K562 (cell line): Measurements from ENCODE around the gene PHETA1. TPM values are rescaled to one million over a fixed set of nuclear protein-coding genes. Genes with fewer than 3 reads are reported as not detected.

Experiments used
- C11orf30 ChIP-seq: fragments of 450-650 bp; IDR thresholded peaks from 2 replicates; pipeline ENCODE4 v1.6.1; 2016; ENCODE audit warnings: low read depth, mild to moderate bottlenecking
- CCAR2 ChIP-seq: fragments of 200-400 bp; formaldehyde crosslinking; IDR thresholded peaks from 2 replicates; pipeline ENCODE4 v1.6.1; 2017; ENCODE audit warnings: mild to moderate bottlenecking, low read depth, low read length
- CHD2 ChIP-seq: IDR thresholded peaks from 2 replicates; pipeline ENCODE4 v1.6.1; 2011; ENCODE audit warnings: low read depth, low read length
- GATAD2A ChIP-seq: fragments of 450-650 bp; IDR thresholded peaks from 2 replicates; pipeline ENCODE4 v1.6.1; 2017
- HES1 ChIP-seq: fragments of 450-650 bp; IDR thresholded peaks from 2 replicates; pipeline ENCODE4 v1.6.1; 2016; ENCODE audit warnings: low read depth, mild to moderate bottlenecking, moderate library complexity
- KHSRP ChIP-seq: fragments of 450-650 bp; IDR thresholded peaks from 2 replicates; pipeline ENCODE4 v1.6.1; 2017
- KLF10 ChIP-seq: fragments of 250-450 bp; sonication (Bioruptor Pico); IDR thresholded peaks from 2 replicates; pipeline ENCODE4 v1.6.1; 2021; ENCODE audit warnings: matching md5 sums
- MBD2 ChIP-seq: sonication (generic); IDR thresholded peaks from 2 replicates; pipeline ENCODE4 v1.6.1; 2016; ENCODE audit warnings: low read depth, borderline replicate concordance
- MLLT1 ChIP-seq, 2 experiments: fragments of 450-650 bp; IDR thresholded peaks; 2 replicates each; pipeline ENCODE4 v1.6.1; 2016
- MNT ChIP-seq, 2 experiments: fragments of 450-650 bp; conservative IDR thresholded peaks; 2 replicates each; pipeline ENCODE4 v1.6.1; 2017; ENCODE audit warnings: mild to moderate bottlenecking in 2 of 2, moderate library complexity in 2 of 2
- NCOA1 ChIP-seq: fragments of 450-650 bp; IDR thresholded peaks from 2 replicates; pipeline ENCODE4 v1.6.1; 2016; ENCODE audit warnings: low read depth
- NCOA2 ChIP-seq, 2 experiments: fragments of 450-650 bp; IDR thresholded peaks; 2 replicates each; pipeline ENCODE4 v1.6.1; 2018; ENCODE audit warnings: mild to moderate bottlenecking in 2 of 2, moderate library complexity in 1 of 2; ENCODE audit not compliant: partially characterized antibody in 2 of 2
- PCBP2 ChIP-seq: fragments of 200-400 bp; formaldehyde crosslinking; IDR thresholded peaks from 2 replicates; pipeline ENCODE4 v1.6.1; 2018; ENCODE audit warnings: low read length, low read depth, mild to moderate bottlenecking, moderate library complexity; ENCODE audit not compliant: poor library complexity, severe bottlenecking
- PKNOX1 ChIP-seq: fragments of 450-650 bp; IDR thresholded peaks from 2 replicates; pipeline ENCODE4 v1.6.1; 2016
- PURB ChIP-seq: sonication (generic); formaldehyde crosslinking; IDR thresholded peaks from 2 replicates; pipeline ENCODE4 v1.9.0; 2021; ENCODE audit warnings: low read depth, mild to moderate bottlenecking, missing genetic modification reagents
- SMARCC2 ChIP-seq: fragments of 450-650 bp; IDR thresholded peaks from 2 replicates; pipeline ENCODE4 v1.6.1; 2017; ENCODE audit warnings: antibody characterized with exemption, moderate library complexity, mild to moderate bottlenecking, low read depth
- SP1 ChIP-seq: sonication (generic); formaldehyde crosslinking; IDR thresholded peaks from 2 replicates; pipeline ENCODE4 v1.8.1; 2022; ENCODE audit warnings: mild to moderate bottlenecking, missing genetic modification reagents
- THRAP3 ChIP-seq: fragments of 450-650 bp; IDR thresholded peaks from 2 replicates; pipeline ENCODE4 v1.6.1; 2016; ENCODE audit warnings: mild to moderate bottlenecking, inconsistent platforms, borderline replicate concordance
- ZNF324 ChIP-seq: fragments of 250-450 bp; sonication (Bioruptor Pico); IDR thresholded peaks from 2 replicates; pipeline ENCODE4 v1.4.0; 2020; ENCODE audit warnings: mild to moderate bottlenecking
- ZNF780A ChIP-seq: fragments of 250-450 bp; sonication (Bioruptor Pico); IDR thresholded peaks from 2 replicates; pipeline ENCODE4 v1.5.0; 2021; ENCODE audit warnings: mild to moderate bottlenecking
- ZNF79 ChIP-seq: fragments of 250-450 bp; sonication (Bioruptor Pico); IDR thresholded peaks from 2 replicates; pipeline ENCODE4 v1.4.0; 2020; ENCODE audit warnings: low read depth, mild to moderate bottlenecking, moderate library complexity
- polyA plus RNA-seq, 8 experiments: library from polyadenylated mRNA; depleted of rRNA in 4 of 8; stranded (reverse) in 5 of 8; unstranded in 3 of 8; fragments of >200 nt; fragmentation: Nextera tagmentation in 2 of 8; fragmentation: Illumina TruSeq in 1 of 8; extraction: Ambion mirVana in 2 of 8; extraction: Trizol in 1 of 8; gene quantifications; 2 replicates each; pipeline versions ENCODE4 v1.2.1 to v1.2.3, GENCODE V29; 2011 to 2014; ENCODE audit warnings: inconsistent platforms in 1 of 8, missing spikeins in 1 of 8
- total RNA-seq, 7 experiments: library from RNA; depleted of rRNA in 6 of 7; stranded (reverse); fragments of >200 nt in 6 of 7; fragmentation: Illumina TruSeq in 2 of 7; extraction: Trizol in 2 of 7; gene quantifications; 2 replicates each; pipeline versions ENCODE4 v1.2.1 to v1.2.3, GENCODE V29; 2011 to 2021; ENCODE audit warnings: low replicate concordance in 1 of 7
- TF ChIP-seq, protein P1 (sequence below): sonication (generic); IDR thresholded peaks from 2 replicates; pipeline ENCODE4 v1.6.1; 2016

The PHETA1 gene
- total and polyA plus RNA-seq, 9 of the 15 experiments (the other 6 are each of a cell fraction or from before 2014, with no cell fraction given): 0.03 to 12.4 (median 3.0) TPM

DNA sequence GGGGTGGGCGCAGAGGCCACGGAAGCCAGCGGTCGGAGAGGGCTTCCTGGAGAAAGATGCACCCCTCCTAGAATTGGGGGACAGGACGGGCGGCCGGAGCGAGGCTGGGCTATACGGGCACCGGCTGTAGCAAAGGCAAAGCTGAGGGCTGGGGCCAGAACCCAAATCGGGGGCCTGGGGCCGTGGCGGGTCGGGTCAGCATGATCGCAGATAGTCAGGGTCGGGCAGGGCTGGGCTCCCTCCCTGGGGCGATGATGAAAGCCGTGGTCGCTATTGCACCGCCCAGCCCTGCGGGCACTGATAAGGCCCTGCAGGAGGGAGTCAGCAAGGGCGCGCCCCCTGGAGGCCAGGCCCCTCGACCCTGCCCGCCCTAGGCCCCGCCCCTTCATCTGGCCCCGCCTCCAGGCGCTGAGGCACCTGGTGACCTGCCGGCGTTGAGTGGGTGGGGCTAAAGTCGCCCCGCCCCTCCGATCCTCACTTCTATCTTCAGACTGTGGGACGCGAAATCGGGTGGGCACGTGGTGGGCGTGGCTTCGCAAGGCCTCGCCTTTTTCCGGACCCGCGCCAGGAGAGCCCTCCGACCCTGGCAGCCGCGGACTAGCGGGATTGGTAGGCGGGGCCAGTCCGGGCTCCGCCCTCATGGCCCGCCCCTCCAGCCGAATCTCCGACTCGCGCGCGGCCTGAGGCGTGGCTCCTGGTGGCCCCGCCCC, 36.4 kb upstream of the PHETA1 start (continued):
- no peak for TF ChIP-seq KHSRP
- peak; percentile 54; the same call in 1 of the 2 replicates for TF ChIP-seq NCOA1
- 0 out of 2 replicates have a peak, but pooled peaks have one; percentile 21 for TF ChIP-seq HES1
- no peak for TF ChIP-seq PURB (CRISPR knock-in tag)
- peak; percentile 14; the same call in 1 of the 2 replicates for TF ChIP-seq GATAD2A
- TF ChIP-seq SP1 (CRISPR knock-in tag): peak; percentile 99
- 0 out of 2 replicates have a peak, but pooled peaks have one; percentile 50 for TF ChIP-seq SMARCC2
- no peak for TF ChIP-seq ZNF780A (CRISPR knock-in tag)
- TF ChIP-seq PKNOX1: peak; percentile 48; the same call in 1 of the 2 replicates
- TF ChIP-seq, protein P1, sequence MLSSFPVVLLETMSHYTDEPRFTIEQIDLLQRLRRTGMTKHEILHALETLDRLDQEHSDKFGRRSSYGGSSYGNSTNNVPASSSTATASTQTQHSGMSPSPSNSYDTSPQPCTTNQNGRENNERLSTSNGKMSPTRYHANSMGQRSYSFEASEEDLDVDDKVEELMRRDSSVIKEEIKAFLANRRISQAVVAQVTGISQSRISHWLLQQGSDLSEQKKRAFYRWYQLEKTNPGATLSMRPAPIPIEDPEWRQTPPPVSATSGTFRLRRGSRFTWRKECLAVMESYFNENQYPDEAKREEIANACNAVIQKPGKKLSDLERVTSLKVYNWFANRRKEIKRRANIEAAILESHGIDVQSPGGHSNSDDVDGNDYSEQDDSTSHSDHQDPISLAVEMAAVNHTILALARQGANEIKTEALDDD: no peak
- no peak for TF ChIP-seq C11orf30
- 0 out of 2 replicates have a peak, but pooled peaks have one; percentile 36 for TF ChIP-seq ZNF324 (CRISPR knock-in tag)
- TF ChIP-seq KLF10 (CRISPR knock-in tag): no peak
- TF ChIP-seq CCAR2: no peak
- no peak for TF ChIP-seq NCOA2 (IDR thresholded peaks at IDR 0.05; ENCODE audit: partially characterized antibody in 2 of 2)
- TF ChIP-seq CHD2: 0 out of 2 replicates have a peak, but pooled peaks have one; percentile 1
- no peak; a peak in 1 of 4 replicates for TF ChIP-seq MLLT1 (IDR thresholded peaks at IDR 0.05)
- no peak for TF ChIP-seq THRAP3
- peak; percentile 58 for TF ChIP-seq MBD2
- peak; percentile 87 to 88; a peak in 3 of 4 replicates for TF ChIP-seq MNT (conservative IDR thresholded peaks at IDR 0.05)
- no peak for TF ChIP-seq PCBP2
- no peak for TF ChIP-seq ZNF79
